Activated naive CD8-positive, alpha-beta T cell (primary cell): ENCODE results near the gene MYL4.
"Not testable (repeated sequence)": the region's sequence is repeated elsewhere in the genome, so short reads cannot be mapped to it uniquely, and the experiment has no call there.

Source experiments
- H3K27ac Mint-ChIP-seq: one replicate; pipeline ENCODE4 v1.8.0; 2021; ENCODE audit warnings: mixed read lengths
- H3K27me3 Mint-ChIP-seq: one replicate; pipeline ENCODE4 v1.8.0; 2021; ENCODE audit warnings: mixed read lengths
- H3K36me3 Mint-ChIP-seq: one replicate; pipeline ENCODE4 v1.8.0; 2021; ENCODE audit warnings: mixed read lengths
- H3K4me1 Mint-ChIP-seq: one replicate; pipeline ENCODE4 v1.8.0; 2021; ENCODE audit warnings: low read depth, mixed read lengths
- H3K4me3 Mint-ChIP-seq: one replicate; pipeline ENCODE4 v1.8.0; 2021; ENCODE audit warnings: mild to moderate bottlenecking, mixed read lengths
- H3K9me3 Mint-ChIP-seq: one replicate; pipeline ENCODE4 v1.8.0; 2021; ENCODE audit warnings: low read depth, mixed read lengths

MYL4 gene

DNA sequence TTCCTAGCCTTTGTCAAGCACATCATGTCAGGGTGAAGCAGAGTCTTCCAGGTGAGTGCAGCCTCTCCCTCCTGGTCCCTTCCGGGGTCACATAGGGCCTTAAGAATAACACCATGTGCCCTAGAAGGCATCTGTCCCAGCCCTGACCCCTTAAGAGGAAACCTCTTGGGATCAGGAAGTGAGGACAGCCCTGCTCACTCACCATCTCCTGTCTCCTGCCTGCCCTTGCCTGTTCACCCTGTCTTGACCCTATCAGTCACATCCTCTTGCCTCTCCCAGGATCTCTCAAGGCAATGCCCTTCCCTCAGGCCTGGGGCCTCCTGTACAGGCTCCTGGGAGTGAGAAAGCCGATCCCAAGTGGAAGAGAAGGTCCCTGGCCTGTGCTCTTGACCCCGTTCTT lies 13.9 kb downstream of the MYL4 start:
- Mint-ChIP-seq H3K27ac (no peak overlapping the region), H3K4me1 (peaks cover 36% of the 10 kb centered on the region), H3K27me3 (no peaks in the 10 kb centered on the region), H3K4me3 (no peak overlapping the region), H3K36me3 (no peaks in the 10 kb centered on the region), H3K9me3 (peaks cover 4% of the 10 kb centered on the region)

DNA sequence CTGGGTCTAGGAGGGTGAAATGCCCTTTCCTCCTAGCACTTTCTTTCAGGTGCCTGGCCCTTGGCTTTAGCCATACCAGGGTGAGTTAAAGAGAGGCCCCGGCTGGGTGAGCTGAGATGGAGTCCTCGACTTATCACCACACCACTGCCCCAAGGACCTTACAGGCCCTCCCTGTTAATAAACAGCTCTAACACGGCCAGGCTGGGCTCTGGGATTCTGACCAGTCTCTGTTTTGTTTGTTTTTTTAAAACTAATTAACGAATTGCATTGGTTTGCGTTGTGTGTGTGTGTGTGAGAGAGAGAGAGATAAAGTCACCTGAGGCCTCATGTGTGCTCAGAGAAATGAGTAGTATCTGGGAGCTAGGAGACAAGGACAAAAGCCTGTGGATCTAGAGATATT lies 14.3 kb downstream of the MYL4 start:
- Mint-ChIP-seq H3K36me3 (no peaks in the 10 kb centered on the region), H3K27me3 (no peaks in the 10 kb centered on the region), H3K27ac (no peak overlapping the region), H3K4me1 (peaks cover 31% of the 10 kb centered on the region), H3K9me3 (peaks cover 4% of the 10 kb centered on the region), H3K4me3 (no peak overlapping the region)

DNA sequence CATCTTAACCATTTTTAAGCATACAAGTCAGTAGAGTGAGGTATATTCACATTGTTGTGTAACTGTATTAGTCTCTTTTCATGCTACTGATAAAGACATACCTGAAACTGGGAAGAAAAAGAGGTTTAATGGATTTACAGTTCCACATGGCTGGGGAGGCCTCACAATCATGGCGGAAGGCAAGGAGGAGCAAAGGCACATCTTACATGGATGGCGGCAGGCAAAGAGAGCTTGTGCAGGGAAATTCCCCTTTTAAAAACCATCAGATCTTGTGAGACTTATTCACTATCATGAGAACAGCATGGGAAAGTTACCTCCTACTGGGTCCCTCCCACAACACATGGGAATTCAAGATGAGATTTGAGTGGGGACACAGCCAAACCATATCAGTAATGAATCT lies 14.9 kb downstream of the MYL4 start:
- H3K9me3 Mint-ChIP-seq, H3K27me3 Mint-ChIP-seq, H3K36me3 Mint-ChIP-seq, H3K27ac Mint-ChIP-seq, H3K4me3 Mint-ChIP-seq: not testable (repeated sequence)
- peaks cover 25% of the 10 kb centered on the region for H3K4me1 Mint-ChIP-seq

DNA sequence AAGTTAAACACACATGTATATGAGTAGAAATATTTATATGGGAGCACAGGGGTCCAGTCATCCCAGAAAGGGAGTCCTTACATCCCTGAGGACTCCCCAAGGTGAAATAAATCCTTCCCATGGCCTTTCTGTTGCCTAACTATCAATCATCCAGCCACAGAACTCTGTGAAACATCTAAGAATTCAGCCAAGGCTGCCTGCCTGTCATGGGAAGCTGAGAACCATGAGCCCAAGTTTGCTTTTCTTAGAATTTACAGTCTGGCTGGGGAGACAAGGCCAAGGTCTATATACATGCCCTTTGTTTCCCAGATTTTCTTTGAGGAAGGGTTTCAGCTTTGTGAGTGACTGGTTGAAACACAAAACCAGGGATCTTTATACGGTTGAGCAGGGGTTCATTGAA lies 15.8 kb downstream of the MYL4 start:
- Mint-ChIP-seq H3K9me3 (peaks cover 4% of the 10 kb centered on the region), H3K27me3 (no peaks in the 10 kb centered on the region), H3K27ac (no peak overlapping the region), H3K4me1 (peaks cover 24% of the 10 kb centered on the region), H3K36me3 (no peaks in the 10 kb centered on the region), H3K4me3 (no peak overlapping the region)

DNA sequence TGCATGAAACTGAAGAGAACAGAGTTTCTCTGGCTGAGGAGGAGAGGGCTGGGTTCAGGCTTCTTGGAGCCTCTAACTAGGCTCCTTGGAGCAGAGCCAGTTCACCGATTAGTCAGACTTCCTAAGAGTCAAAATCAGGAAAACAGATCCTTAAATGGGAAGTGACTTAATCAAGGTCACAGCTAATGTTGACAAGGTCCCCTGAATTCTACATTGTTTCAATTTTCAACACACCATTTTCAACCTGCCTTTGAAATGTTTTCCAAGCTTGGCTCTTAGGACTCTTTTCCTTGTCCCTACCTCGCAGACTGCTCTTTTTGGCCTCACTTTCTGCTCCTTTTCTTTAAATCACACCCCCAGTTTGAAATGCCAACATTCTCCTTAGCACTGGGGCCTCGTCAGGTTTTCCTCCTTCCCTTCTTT lies 16.3 kb downstream of the MYL4 start:
- no peak overlapping the region for H3K4me3 Mint-ChIP-seq
- no peaks in the 10 kb centered on the region for H3K36me3 Mint-ChIP-seq
- peaks cover 23% of the 10 kb centered on the region for H3K4me1 Mint-ChIP-seq
- H3K9me3 Mint-ChIP-seq, result peaks cover 4% of the 10 kb centered on the region
- H3K27ac Mint-ChIP-seq, result no peak overlapping the region
- no peaks in the 10 kb centered on the region for H3K27me3 Mint-ChIP-seq

- Mint-ChIP-seq H3K4me1 (peaks cover 17% of the 10 kb centered on the region), H3K36me3 (no peaks in the 10 kb centered on the region), H3K27ac (no peak overlapping the region), H3K9me3 (peaks cover 4% of the 10 kb centered on the region), H3K4me3 (no peak overlapping the region), H3K27me3 (peaks cover 2% of the 10 kb centered on the region)
These were observed 17.0 kb downstream of the MYL4 start for GRCh38 chr17:47225911-47226688.

GRCh38 chr17:47227862-47228261 lies 18.7 kb downstream of the MYL4 start:
- Mint-ChIP-seq H3K9me3 (peaks cover 4% of the 10 kb centered on the region), H3K27me3 (peaks cover 5% of the 10 kb centered on the region), H3K27ac (no peak overlapping the region), H3K4me1 (peaks cover 11% of the 10 kb centered on the region), H3K36me3 (no peaks in the 10 kb centered on the region), H3K4me3 (no peak overlapping the region)

- Mint-ChIP-seq H3K9me3 (no peaks in the 10 kb centered on the region), H3K4me3 (peak overlapping the region; percentile 73), H3K27ac (no peak overlapping the region), H3K27me3 (peaks cover 5% of the 10 kb centered on the region), H3K4me1 (peaks cover 11% of the 10 kb centered on the region), H3K36me3 (no peaks in the 10 kb centered on the region)
These were observed 20.6 kb downstream of the MYL4 start for GRCh38 chr17:47229535-47230443.

- Mint-ChIP-seq H3K9me3 (no peaks in the 10 kb centered on the region), H3K27ac (no peak overlapping the region), H3K4me1 (peaks cover 11% of the 10 kb centered on the region), H3K27me3 (peaks cover 5% of the 10 kb centered on the region), H3K36me3 (no peaks in the 10 kb centered on the region), H3K4me3 (no peak overlapping the region)
These were observed 21.7 kb downstream of the MYL4 start for GRCh38 chr17:47230864-47231263.

- Mint-ChIP-seq H3K4me3 (no peak overlapping the region), H3K4me1 (peaks cover 11% of the 10 kb centered on the region), H3K36me3 (no peaks in the 10 kb centered on the region), H3K9me3 (no peaks in the 10 kb centered on the region), H3K27ac (no peak overlapping the region), H3K27me3 (peaks cover 5% of the 10 kb centered on the region)
These were observed 22.2 kb downstream of the MYL4 start for GRCh38 chr17:47231334-47231733.

GRCh38 chr17:47231866-47232265 lies 22.7 kb downstream of the MYL4 start:
- Mint-ChIP-seq H3K4me3 (no peak overlapping the region), H3K9me3 (no peaks in the 10 kb centered on the region), H3K36me3 (no peaks in the 10 kb centered on the region), H3K27me3 (peaks cover 5% of the 10 kb centered on the region), H3K27ac (no peak overlapping the region), H3K4me1 (peaks cover 11% of the 10 kb centered on the region)

DNA sequence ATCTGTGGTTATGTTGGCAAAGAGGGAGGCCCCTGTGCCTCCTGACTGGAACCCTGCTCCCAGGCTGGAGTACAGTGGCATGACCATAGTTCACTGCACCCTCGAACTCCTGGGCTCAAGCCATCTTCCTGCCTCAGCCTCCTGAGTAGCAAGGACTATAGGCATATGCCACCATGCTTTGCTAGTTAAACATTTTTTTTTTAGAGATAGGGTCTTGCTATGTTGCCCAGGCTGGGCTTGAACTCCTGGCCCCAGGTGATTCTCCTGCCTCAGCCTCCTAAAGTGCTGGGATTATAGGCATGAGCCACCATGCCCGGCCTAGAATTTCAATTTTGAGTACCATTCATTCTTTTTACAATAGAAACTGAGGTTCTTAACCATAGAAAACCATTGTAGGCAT lies 23.3 kb downstream of the MYL4 start:
- peaks cover 5% of the 10 kb centered on the region for H3K27me3 Mint-ChIP-seq
- H3K27ac Mint-ChIP-seq, result no peak overlapping the region
- no peaks in the 10 kb centered on the region for H3K36me3 Mint-ChIP-seq
- peaks cover 11% of the 10 kb centered on the region for H3K4me1 Mint-ChIP-seq
- H3K9me3 Mint-ChIP-seq, result no peaks in the 10 kb centered on the region
- H3K4me3 Mint-ChIP-seq, result no peak overlapping the region

- H3K9me3 Mint-ChIP-seq, result no peaks in the 10 kb centered on the region
- peaks cover 2% of the 10 kb centered on the region for H3K4me1 Mint-ChIP-seq
- peaks cover 5% of the 10 kb centered on the region for H3K27me3 Mint-ChIP-seq
- no peaks in the 10 kb centered on the region for H3K36me3 Mint-ChIP-seq
- no peak overlapping the region for H3K4me3 Mint-ChIP-seq
- no peak overlapping the region for H3K27ac Mint-ChIP-seq
These were observed 26.4 kb downstream of the MYL4 start for GRCh38 chr17:47235506-47235905.

DNA sequence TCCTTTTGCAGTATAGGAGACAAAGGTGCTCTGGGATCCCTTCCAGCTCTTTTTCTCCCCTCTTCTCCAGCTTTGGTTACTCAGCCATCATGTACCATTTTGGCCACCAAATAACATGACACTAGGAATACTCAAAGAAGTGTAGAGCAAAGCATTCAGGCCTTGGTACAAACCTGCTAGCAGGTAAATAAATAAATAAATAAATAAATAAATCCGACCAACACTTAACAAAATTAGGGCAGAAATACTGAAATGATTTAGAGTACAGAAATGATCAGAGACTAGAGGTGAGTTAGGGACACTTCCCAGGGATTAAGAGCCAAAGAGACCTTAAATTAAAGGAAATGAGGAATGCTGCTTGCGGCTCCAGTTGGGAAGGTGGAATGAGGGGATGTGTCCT lies 26.8 kb downstream of the MYL4 start:
- H3K4me1 Mint-ChIP-seq, result peaks cover 4% of the 10 kb centered on the region
- H3K27me3 Mint-ChIP-seq, result peaks cover 2% of the 10 kb centered on the region
- H3K4me3 Mint-ChIP-seq, result no peak overlapping the region
- no peak overlapping the region for H3K27ac Mint-ChIP-seq
- no peaks in the 10 kb centered on the region for H3K36me3 Mint-ChIP-seq
- no peaks in the 10 kb centered on the region for H3K9me3 Mint-ChIP-seq

GRCh38 chr17:47237841-47238240 lies 28.7 kb downstream of the MYL4 start:
- Mint-ChIP-seq H3K4me3 (no peak overlapping the region), H3K27me3 (no peaks in the 10 kb centered on the region), H3K36me3 (no peaks in the 10 kb centered on the region), H3K4me1 (peaks cover 4% of the 10 kb centered on the region), H3K27ac (no peak overlapping the region), H3K9me3 (no peaks in the 10 kb centered on the region)
